Measurements from ENCODE around the gene NTM. TPM values are rescaled to one million over a fixed set of nuclear protein-coding genes. Genes with fewer than 3 reads are reported as not detected.

Gene NTM
- total and polyA plus RNA-seq, 2 of the 8 experiments (the other 6 are each of a cell fraction or from before 2014, with no cell fraction given), result 13.4 to 20.0 TPM

DNA sequence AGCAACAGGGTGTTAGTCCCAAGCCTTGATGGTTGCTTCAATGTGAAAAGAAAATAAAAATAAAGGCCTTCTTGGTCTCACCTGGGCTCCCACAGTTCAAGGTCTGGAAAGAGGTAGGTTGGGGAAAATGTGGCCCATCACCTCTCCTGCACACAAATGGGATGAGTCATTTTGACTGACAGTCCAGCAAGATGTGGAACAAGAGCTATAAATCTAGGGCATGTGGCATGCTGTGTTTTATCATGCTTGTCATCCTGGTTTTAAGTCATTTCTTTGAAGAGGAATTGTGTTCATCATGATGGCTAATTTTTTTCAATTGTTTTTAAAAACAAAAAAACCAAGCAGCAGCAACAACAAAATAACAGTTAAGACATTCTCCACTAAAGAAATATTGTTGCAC, 503.7 kb downstream of the NTM start:
- POLR2A ChIA-PET (ENCODE audit: partially characterized antibody), result no interaction called here
- Histone ChIP-seq H3K4me1 (replicated peaks in 1 of 4; ENCODE audit: control insufficient read depth in 3 of 4, insufficient read depth in 4 of 4, low read length in 3 of 4) (peaks cover 0 to 3% (median 0%) of the 10 kb centered on the region in 4 experiments; a peak in 1 of 7 replicates), H3K23me2 (ENCODE audit: low read depth, low read length) (no peaks in the 10 kb centered on the region), H3K36me3 (ENCODE audit: control insufficient read depth in 2 of 4, insufficient read depth in 4 of 4, low read length in 3 of 4) (no peaks in the 10 kb centered on the region), H2AK5ac (ENCODE audit: low read depth, low read length) (no peak overlapping the region), H2AFZ (ENCODE audit: low read length) (no peak overlapping the region), H3K4ac (replicated peaks; ENCODE audit: insufficient read length, low read depth, low read length) (no peak overlapping the region), H2BK20ac (ENCODE audit: low read length) (no peak overlapping the region), H3K27me3 (replicated peaks in 1 of 4; ENCODE audit: control insufficient read depth in 3 of 4, extremely low read depth in 1 of 4, insufficient read depth in 3 of 4, low read length in 3 of 4) (no peaks in the 10 kb centered on the region), H3K4me2 (ENCODE audit: insufficient read depth in 1 of 2, low read depth in 2 of 2, low read length in 2 of 2) (no peak overlapping the region), H3K14ac (ENCODE audit: insufficient read length) (no peak overlapping the region), H2BK15ac (ENCODE audit: low read length) (no peak overlapping the region), H3K23ac (ENCODE audit: insufficient read length) (no peak overlapping the region), H3K79me2 (ENCODE audit: control insufficient read depth in 1 of 2, insufficient read depth in 2 of 2, low read length in 2 of 2) (no peaks in the 10 kb centered on the region), H3K56ac (replicated peaks; ENCODE audit: insufficient read length, low read depth, low read length) (no peak overlapping the region), H4K91ac (replicated peaks; ENCODE audit: insufficient read length, low read length) (no peak overlapping the region), H4K5ac (ENCODE audit: insufficient read length, low read depth, low read length) (no peak overlapping the region), H3K9me3 (ENCODE audit: insufficient read depth in 2 of 2, low read depth in 1 of 2, low read length in 1 of 2) (no peaks in the 10 kb centered on the region), H3K9ac (replicated peaks in 1 of 4; ENCODE audit: extremely low read depth in 1 of 4, low read depth in 3 of 4, low read length in 3 of 4) (no peak overlapping the region), H4K20me1 (replicated peaks in 1 of 2; ENCODE audit: control insufficient read depth in 1 of 2, insufficient read depth in 2 of 2, low read length in 2 of 2) (no peaks in the 10 kb centered on the region), H3K79me1 (ENCODE audit: low read depth, low read length) (no peaks in the 10 kb centered on the region), H2BK5ac (ENCODE audit: low read depth, low read length) (no peak overlapping the region), H2BK120ac (replicated peaks; ENCODE audit: low read depth, low read length) (no peak overlapping the region), H3K4me3 (ENCODE audit: extremely low read depth in 1 of 4, insufficient read depth in 2 of 4, low read depth in 3 of 4, low read length in 4 of 4) (no peak overlapping the region), H4K8ac (ENCODE audit: extremely low read depth, insufficient read depth, low read length) (no peak overlapping the region), H3K18ac (ENCODE audit: extremely low read depth, low read length) (no peak overlapping the region), H3K27ac (ENCODE audit: low read depth, low read length) (no peak overlapping the region), H2BK12ac (ENCODE audit: low read depth, low read length) (no peak overlapping the region)
- no peak for DNase-seq (ENCODE audit: low read depth in 1 of 2, low spot score in 2 of 2)
- CTCF ChIA-PET (ENCODE audit: partially characterized antibody), result interaction anchor here (1.2 to 22.7 kb wide), 5 partner anchors 6 to 248 kb away, joined by 3 to 310 read pairs (median 115); no protein-coding TSS in a partner anchor
- no peak for TF ChIP-seq CBX8 (IDR thresholded peaks at IDR 0.05; ENCODE audit: borderline replicate concordance, low read depth, low read length)
- no peak for TF ChIP-seq FOSL1 (IDR thresholded peaks at IDR 0.05; ENCODE audit: insufficient read depth, low read depth, low read length)
- TF ChIP-seq POLR2AphosphoS5 (IDR thresholded peaks at IDR 0.05; ENCODE audit: low read depth, low read length), result no peak
- TF ChIP-seq, protein P1, sequence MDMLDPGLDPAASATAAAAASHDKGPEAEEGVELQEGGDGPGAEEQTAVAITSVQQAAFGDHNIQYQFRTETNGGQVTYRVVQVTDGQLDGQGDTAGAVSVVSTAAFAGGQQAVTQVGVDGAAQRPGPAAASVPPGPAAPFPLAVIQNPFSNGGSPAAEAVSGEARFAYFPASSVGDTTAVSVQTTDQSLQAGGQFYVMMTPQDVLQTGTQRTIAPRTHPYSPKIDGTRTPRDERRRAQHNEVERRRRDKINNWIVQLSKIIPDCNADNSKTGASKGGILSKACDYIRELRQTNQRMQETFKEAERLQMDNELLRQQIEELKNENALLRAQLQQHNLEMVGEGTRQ (IDR thresholded peaks at IDR 0.05; ENCODE audit: low read length), result no peak
- no peak for TF ChIP-seq MAFK (IDR thresholded peaks at IDR 0.05; ENCODE audit: low read depth, low read length)
- TF ChIP-seq HDAC6 (IDR thresholded peaks at IDR 0.05; ENCODE audit: low read depth, low read length), result no peak
- TF ChIP-seq SRF (IDR thresholded peaks at IDR 0.05; ENCODE audit: low read depth, low read length), result no peak
- no peak for TF ChIP-seq POLR2A (IDR thresholded peaks at IDR 0.05; ENCODE audit: control extremely low read depth in 1 of 2, low read depth in 2 of 2, low read length in 2 of 2)
- TF ChIP-seq KDM5A (IDR thresholded peaks at IDR 0.05; ENCODE audit: low read length), result no peak
- TF ChIP-seq CEBPB (IDR thresholded peaks at IDR 0.05; ENCODE audit: low read depth, low read length), result no peak
- TF ChIP-seq SIRT6 (IDR thresholded peaks at IDR 0.05; ENCODE audit: low read length), result no peak
- TF ChIP-seq RFX5 (IDR thresholded peaks at IDR 0.05; ENCODE audit: borderline replicate concordance, low read depth, low read length), result no peak
- no peak for TF ChIP-seq TAF7 (optimal IDR thresholded peaks at IDR 0.05; ENCODE audit: borderline replicate concordance, low read depth, low read length)
- TF ChIP-seq RBBP5 (IDR thresholded peaks at IDR 0.05; ENCODE audit: borderline replicate concordance, low read depth, low read length), result no peak
- TF ChIP-seq BRCA1 (IDR thresholded peaks at IDR 0.05; ENCODE audit: low read depth, low read length), result no peak
- no peak for TF ChIP-seq KDM4A (IDR thresholded peaks at IDR 0.05; ENCODE audit: low read depth, low read length, severe bottlenecking)
- FAIRE-seq, result no peak
